A549 (cell line): ENCODE measurements around the gene FN3KRP. TPM values are rescaled to one million over a fixed set of nuclear protein-coding genes. Genes with fewer than 3 reads are reported as not detected.
A peak's percentile ranks its signal among the peaks of the same experiment; 100 is the strongest.

Experiments used
- ATAC-seq, 2 experiments: fragments of 200-7000 bp in 1 of 2; fragments of >200 bp in 1 of 2; cut with Nextera tagmentation in 1 of 2; cut with Tn5 transposase in 1 of 2; 3 replicates each; pipeline versions ENCODE4 v1.8.0 to v1.9.1; 2018 to 2020; ENCODE audit warnings: mild to moderate bottlenecking in 1 of 2, moderate library complexity in 1 of 2
- CTCF ChIA-PET: fragments of 300-600 bp; sonication (Branson Sonifier 250); formaldehyde crosslinking; extraction: SDS; loops from one replicate; lab custom pipeline; 2021; ENCODE audit warnings: antibody characterized with exemption, inconsistent platforms; lab: Yijun Ruan, JAX
- POLR2A ChIA-PET: fragments of 350-600 bp; formaldehyde crosslinking; extraction: SDS; loops from one replicate; lab custom pipeline; 2021; ENCODE audit warnings: antibody characterized with exemption, inconsistent platforms; lab: Yijun Ruan, JAX
- DNase-seq, 2 experiments: peaks; one replicate each; pipeline versions ENCODE4 v3.0.0 to v3.0.0-alpha.2; 2011 to 2016; ENCODE audit warnings: low read depth in 1 of 2, low spot score in 1 of 2
- FAIRE-seq: peaks from 2 replicates; lab custom pipeline; 2011; peaks lifted over from hg19 to GRCh38; lab: Jason Lieb, UNC
- H3K27ac ChIP-seq, 2 experiments: fragments of >200 bp; sonication (Bioruptor Twin); formaldehyde crosslinking; 3 replicates each; pipeline ENCODE4 v1.5.1; 2016 to 2017
- H3K4me1 ChIP-seq: fragments of >200 bp; sonication (Bioruptor Twin); formaldehyde crosslinking; 3 replicates; pipeline ENCODE4 v1.6.1; 2016
- H3K4me2 ChIP-seq: fragments of >200 bp; sonication (Bioruptor Twin); formaldehyde crosslinking; 3 replicates; pipeline ENCODE4 v1.6.1; 2016
- H3K4me3 ChIP-seq: fragments of >200 bp; sonication (Bioruptor Twin); formaldehyde crosslinking; 3 replicates; pipeline ENCODE4 v1.5.1; 2016
- H3K9me3 ChIP-seq: fragments of >200 bp; sonication (Bioruptor Twin); formaldehyde crosslinking; 3 replicates; pipeline ENCODE4 v1.6.1; 2016
- ATOH8 ChIP-seq: fragments of 250-450 bp; sonication (Bioruptor Pico); IDR thresholded peaks from 2 replicates; pipeline ENCODE4 v1.5.0; 2020; ENCODE audit warnings: low read depth, mild to moderate bottlenecking, moderate library complexity
- BCL3 ChIP-seq: fragments of >200 bp; sonication (Bioruptor Twin); formaldehyde crosslinking; IDR thresholded peaks from 3 replicates; pipeline ENCODE4 v1.6.1; 2016
- CEBPB ChIP-seq, 2 experiments: fragments of >200 bp in 1 of 2; sonication (Bioruptor Twin) in 1 of 2; formaldehyde crosslinking in 1 of 2; IDR thresholded peaks; 2 replicates each; pipeline ENCODE4 v1.6.1; 2012 to 2016
- CHD2 ChIP-seq: fragments of 150-350 bp; IDR thresholded peaks from 2 replicates; pipeline ENCODE4 v1.6.1; 2014; ENCODE audit warnings: low read length; ENCODE audit not compliant: partially characterized antibody
- ELK1 ChIP-seq: fragments of 150-350 bp; IDR thresholded peaks from 2 replicates; pipeline ENCODE4 v1.6.1; 2014; ENCODE audit warnings: low read depth, mild to moderate bottlenecking, low read length
- GATA3 ChIP-seq: IDR thresholded peaks from 2 replicates; pipeline ENCODE4 v1.6.1; 2012; ENCODE audit warnings: borderline replicate concordance
- HES2 ChIP-seq: fragments of >200 bp; sonication (Bioruptor Twin); formaldehyde crosslinking; IDR thresholded peaks from 2 replicates; pipeline ENCODE4 v1.6.1; 2016
- KDM1A ChIP-seq: fragments of 200-600 bp; sonication (generic); IDR thresholded peaks from 2 replicates; pipeline ENCODE4 v1.6.1; 2016; ENCODE audit warnings: low read depth, mild to moderate bottlenecking
- MAX ChIP-seq: IDR thresholded peaks from 2 replicates; pipeline ENCODE4 v1.6.1; 2012
- MAZ ChIP-seq: fragments of 150-350 bp; IDR thresholded peaks from 2 replicates; pipeline ENCODE4 v1.6.1; 2014; ENCODE audit warnings: antibody characterized with exemption, low read depth, low read length, borderline replicate concordance
- RAD21 ChIP-seq, 2 experiments: fragments of >200 bp in 1 of 2; sonication (Bioruptor Twin) in 1 of 2; formaldehyde crosslinking in 1 of 2; IDR thresholded peaks in 1 of 2; conservative IDR thresholded peaks in 1 of 2; 2 replicates in 1 of 2; 3 replicates in 1 of 2; pipeline ENCODE4 v1.6.1; 2012 to 2018; ENCODE audit warnings: inconsistent platforms in 1 of 2
- RARB ChIP-seq: fragments of 250-450 bp; sonication (Bioruptor Pico); IDR thresholded peaks from 2 replicates; pipeline ENCODE4 v1.8.0; 2021; ENCODE audit warnings: mild to moderate bottlenecking, moderate library complexity
- RNF2 ChIP-seq: fragments of 200-600 bp; sonication (generic); IDR thresholded peaks from 2 replicates; pipeline ENCODE4 v1.6.1; 2016; ENCODE audit warnings: low read depth, mild to moderate bottlenecking, antibody characterized with exemption, moderate library complexity, borderline replicate concordance
- SMC3 ChIP-seq: fragments of >200 bp; sonication (Bioruptor Twin); formaldehyde crosslinking; IDR thresholded peaks from 3 replicates; pipeline ENCODE4 v1.6.1; 2018; ENCODE audit warnings: inconsistent platforms
- TFCP2L1 ChIP-seq: fragments of 250-450 bp; sonication (Bioruptor Pico); IDR thresholded peaks from 2 replicates; pipeline ENCODE4 v1.5.0; 2021; ENCODE audit warnings: mild to moderate bottlenecking
- USF2 ChIP-seq: fragments of 450-650 bp; IDR thresholded peaks from 2 replicates; pipeline ENCODE4 v1.6.1; 2014; ENCODE audit warnings: antibody characterized with exemption
- WGBS: methylation state at CpG from one replicate; pipeline ENCODE4 v1.1.6; 2017; ENCODE audit errors: missing lambda C conversion rate; 5-methylcytosine and 5-hydroxymethylcytosine counted together
- polyA plus RNA-seq, 4 experiments: library from polyadenylated mRNA; depleted of rRNA in 3 of 4; stranded (reverse); fragments of >200 nt; fragmentation: RNase III in 1 of 4; extraction: RNeasy Plus Mini Kit Qiagen cat#74134 plus additional on column Dnase treatment in 1 of 4; gene quantifications; 2 replicates in 3 of 4; 3 replicates in 1 of 4; pipeline ENCODE4 v1.2.3, GENCODE V29; 2011 to 2017

The FN3KRP gene
- polyA plus RNA-seq, 2 of the 4 experiments (the other 2 are of a cell fraction), result 41.1 to 62.4 TPM

GRCh38 chr17:82699551-82699950 is 17.0 kb upstream of the FN3KRP start (continued):
- TF ChIP-seq SMC3 (no peak), MAZ (no peak)

- Histone ChIP-seq H3K4me2 (peak overlapping the region; percentile 33), H3K9me3 (no peaks in the 10 kb centered on the region), H3K4me1 (peaks cover 29% of the 10 kb centered on the region), H3K4me3 (no peak overlapping the region), H3K27ac (0 out of 6 replicates have a peak overlapping the region, but pooled peaks of 1 of the 2 experiments have one; percentile 10)
- no peak for FAIRE-seq
- 57% methylated on average over 20 of the region's 20 CpGs for WGBS
- POLR2A ChIA-PET, result no interaction called here
- CTCF ChIA-PET, result no interaction called here
- TF ChIP-seq BCL3, result no peak
- 0 out of 3 replicates have a peak, but pooled peaks have one; percentile 19 for TF ChIP-seq SMC3
- TF ChIP-seq RAD21 (conservative IDR thresholded peaks at IDR 0.05 in 1 of 2, IDR thresholded peaks at IDR 0.05 in 1 of 2), result peak; percentile 20 to 29; a peak in 1 of 5 replicates
- TF ChIP-seq, all 56 proteins: peak for 2
- ATAC-seq (no peak), DNase-seq (peak in 1 of 2 experiments; percentile 39)
These were observed 14.1 kb upstream of the FN3KRP start for GRCh38 chr17:82702231-82702927.

GRCh38 chr17:82703036-82703745 is 13.3 kb upstream of the FN3KRP start:
- DNase-seq (no peak), FAIRE-seq (no peak), ATAC-seq (no peak)
- Histone ChIP-seq H3K27ac (no peak overlapping the region), H3K4me1 (peaks cover 26% of the 10 kb centered on the region), H3K4me3 (no peak overlapping the region), H3K4me2 (no peak overlapping the region), H3K9me3 (no peaks in the 10 kb centered on the region)
- 86% methylated on average over 24 of the region's 26 CpGs for WGBS
- CTCF ChIA-PET, result interaction anchor here (1.2 kb wide), 2 partner anchors 12 to 72 kb away, joined by 3 read pairs; no protein-coding TSS in a partner anchor
- POLR2A ChIA-PET, result no interaction called here
- TF ChIP-seq TFCP2L1 (CRISPR knock-in tag), result no peak
- no peak for TF ChIP-seq MAX
- TF ChIP-seq USF2, result no peak
- no peak for TF ChIP-seq CHD2
- no peak for TF ChIP-seq GATA3
- no peak for TF ChIP-seq RNF2
- TF ChIP-seq KDM1A, result no peak
- TF ChIP-seq HES2, result no peak
- no peak for TF ChIP-seq RARB (CRISPR knock-in tag)
- no peak for TF ChIP-seq ATOH8 (CRISPR knock-in tag)
- no peak for TF ChIP-seq ELK1
- TF ChIP-seq CEBPB (IDR thresholded peaks at IDR 0.05), result no peak
